ENCODE data around the gene ARHGAP26. TPM values are rescaled to one million over a fixed set of nuclear protein-coding genes. Genes with fewer than 3 reads are reported as not detected.

Gene ARHGAP26
- total RNA-seq, 4 donors from 2014 or later = 61.0 to 76.7 (median 61.2) TPM

GRCh38 chr5:142853682-142854081 is 83.5 kb downstream of the ARHGAP26 start:
- H3K27ac ChIP-seq = no peak overlapping the region

GRCh38 chr5:142856269-142856782 is 86.1 kb downstream of the ARHGAP26 start:
- H3K4me1 ChIP-seq = peaks cover 6 to 42% (median 23%) of the 10 kb centered on the region in 4 donors
- in situ Hi-C loops (cut with MboI; ENCODE audit: low pct_ligation_motif_present in 1 of 4, low pct_unique_long_range_greater_than_20kb in 1 of 4, low sequenced_read_pairs in 3 of 4) = no loop called here
- H3K36me3 ChIP-seq = no peaks in the 10 kb centered on the region
- WGBS, 2 donors (ENCODE audit: low coverage in 1 of 2) = 93 to 100% methylated on average over 2 to 6 of the region's 6 CpGs
- H3K27me3 ChIP-seq = no peaks in the 10 kb centered on the region
- H3K4me3 ChIP-seq = no peak overlapping the region
- DNase-seq = no peak
- H3K27ac ChIP-seq = no peak overlapping the region
- intact Hi-C loops (cut with DNase I; ENCODE audit: low total_unique reads) = no loop called here
- TF ChIP-seq CTCF (IDR thresholded peaks at IDR 0.05) = no peak
- TF ChIP-seq POLR2AphosphoS5 (IDR thresholded peaks at IDR 0.05) = no peak
- TF ChIP-seq POLR2A (IDR thresholded peaks at IDR 0.05) = no peak
- TF ChIP-seq EP300 (IDR thresholded peaks at IDR 0.05; ENCODE audit: low read depth) = no peak
- no peaks in the 10 kb centered on the region for H3K9me3 ChIP-seq

More at GRCh38 chr5:142853682-142854081, 83.5 kb downstream of the ARHGAP26 start:
- Histone ChIP-seq H3K4me1 (peaks cover 0 to 29% (median 13%) of the 10 kb centered on the region in 4 donors), H3K27me3 (no peaks in the 10 kb centered on the region), H3K9me3 (no peaks in the 10 kb centered on the region), H3K36me3 (no peaks in the 10 kb centered on the region), H3K4me3 (no peak overlapping the region)
- DNase-seq = no peak
- 78 to 82% methylated on average over 4 of the region's 4 CpGs for WGBS, 2 donors (ENCODE audit: low coverage in 1 of 2)
- intact Hi-C loops (cut with DNase I; ENCODE audit: low total_unique reads) = no loop called here
- TF ChIP-seq POLR2AphosphoS5 (IDR thresholded peaks at IDR 0.05) (no peak), CTCF (IDR thresholded peaks at IDR 0.05) (no peak), EP300 (IDR thresholded peaks at IDR 0.05; ENCODE audit: low read depth) (no peak), POLR2A (IDR thresholded peaks at IDR 0.05) (no peak)
- in situ Hi-C loops (cut with MboI; ENCODE audit: low pct_ligation_motif_present in 1 of 4, low pct_unique_long_range_greater_than_20kb in 1 of 4, low sequenced_read_pairs in 3 of 4) = no loop called here

- no peaks in the 10 kb centered on the region for H3K9me3 ChIP-seq
- in situ Hi-C loops (cut with MboI; ENCODE audit: low pct_ligation_motif_present in 1 of 4, low pct_unique_long_range_greater_than_20kb in 1 of 4, low sequenced_read_pairs in 3 of 4) = no loop called here
- intact Hi-C loops (cut with DNase I; ENCODE audit: low total_unique reads) = no loop called here
- H3K4me1 ChIP-seq = peaks cover 6 to 52% (median 27%) of the 10 kb centered on the region in 4 donors
- 29 to 40% methylated on average over 2 to 4 of the region's 4 CpGs for WGBS, 2 donors (ENCODE audit: low coverage in 1 of 2)
- H3K27me3 ChIP-seq = no peaks in the 10 kb centered on the region
- no peaks in the 10 kb centered on the region for H3K36me3 ChIP-seq
- no peak overlapping the region for H3K27ac ChIP-seq
- no peak for DNase-seq
- TF ChIP-seq POLR2AphosphoS5 (IDR thresholded peaks at IDR 0.05) (no peak), CTCF (IDR thresholded peaks at IDR 0.05) (no peak), EP300 (IDR thresholded peaks at IDR 0.05; ENCODE audit: low read depth) (no peak)
- no peak overlapping the region for H3K4me3 ChIP-seq
Observed at GRCh38 chr5:142857405-142857804, 87.2 kb downstream of the ARHGAP26 start.

- H3K4me1 ChIP-seq = peaks cover 6 to 50% (median 25%) of the 10 kb centered on the region in 4 donors
Observed at GRCh38 chr5:142859037-142859436, 88.9 kb downstream of the ARHGAP26 start.

More at GRCh38 chr5:142859037-142859436, 88.9 kb downstream of the ARHGAP26 start:
- H3K27ac ChIP-seq = no peak overlapping the region
- H3K4me3 ChIP-seq = no peak overlapping the region
- 67 to 92% methylated on average over 2 of the region's 2 CpGs for WGBS, 2 donors (ENCODE audit: low coverage in 1 of 2)
- TF ChIP-seq POLR2A (IDR thresholded peaks at IDR 0.05) (no peak), CTCF (IDR thresholded peaks at IDR 0.05) (no peak), POLR2AphosphoS5 (IDR thresholded peaks at IDR 0.05) (no peak), EP300 (IDR thresholded peaks at IDR 0.05; ENCODE audit: low read depth) (no peak)
- no peak for DNase-seq
- in situ Hi-C loops (cut with MboI; ENCODE audit: low pct_ligation_motif_present in 1 of 4, low pct_unique_long_range_greater_than_20kb in 1 of 4, low sequenced_read_pairs in 3 of 4) (no loop called here), intact Hi-C loops (cut with DNase I; ENCODE audit: low total_unique reads) (no loop called here)
- H3K9me3 ChIP-seq = no peaks in the 10 kb centered on the region
- H3K27me3 ChIP-seq = no peaks in the 10 kb centered on the region
- H3K36me3 ChIP-seq = no peaks in the 10 kb centered on the region
